DND-41 (cell line): ENCODE measurements around the gene CD69.

ENCODE experiments used
- EZH2 ChIP-seq: IDR thresholded peaks from 3 replicates; pipeline ENCODE4 v1.6.1; 2012; ENCODE audit warnings: borderline replicate concordance, low read depth, mild to moderate bottlenecking, moderate library complexity, low read length, inconsistent platforms; ENCODE audit not compliant: severe bottlenecking
- TF ChIP-seq, protein P1 (sequence below): IDR thresholded peaks from 2 replicates; pipeline ENCODE4 v1.5.1; 2012; ENCODE audit warnings: borderline replicate concordance, low read length, moderate library complexity, mild to moderate bottlenecking; ENCODE audit not compliant: poor library complexity, severe bottlenecking; ENCODE audit errors: extremely low read depth

DNA sequence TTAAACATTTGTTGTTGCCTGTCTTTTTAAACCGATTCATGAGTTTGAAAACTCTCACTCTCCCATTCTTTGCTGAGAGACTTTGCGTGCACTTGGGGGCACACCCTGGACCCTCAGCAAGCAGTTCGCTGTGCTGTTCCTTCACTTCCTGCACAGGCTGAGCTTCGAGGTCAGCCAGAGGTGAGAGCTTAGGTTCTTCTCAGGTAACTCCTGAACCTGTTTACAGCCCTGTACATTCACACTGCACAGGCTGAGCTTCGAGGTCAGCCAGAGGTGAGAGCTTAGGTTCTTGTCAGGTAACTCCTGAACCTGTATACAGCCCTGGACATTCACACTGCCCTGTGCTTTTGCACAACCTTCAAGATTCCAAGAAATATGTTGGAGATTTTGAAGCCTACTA, 18.0 kb downstream of the CD69 start:
- no peak for TF ChIP-seq EZH2
- TF ChIP-seq, protein P1, sequence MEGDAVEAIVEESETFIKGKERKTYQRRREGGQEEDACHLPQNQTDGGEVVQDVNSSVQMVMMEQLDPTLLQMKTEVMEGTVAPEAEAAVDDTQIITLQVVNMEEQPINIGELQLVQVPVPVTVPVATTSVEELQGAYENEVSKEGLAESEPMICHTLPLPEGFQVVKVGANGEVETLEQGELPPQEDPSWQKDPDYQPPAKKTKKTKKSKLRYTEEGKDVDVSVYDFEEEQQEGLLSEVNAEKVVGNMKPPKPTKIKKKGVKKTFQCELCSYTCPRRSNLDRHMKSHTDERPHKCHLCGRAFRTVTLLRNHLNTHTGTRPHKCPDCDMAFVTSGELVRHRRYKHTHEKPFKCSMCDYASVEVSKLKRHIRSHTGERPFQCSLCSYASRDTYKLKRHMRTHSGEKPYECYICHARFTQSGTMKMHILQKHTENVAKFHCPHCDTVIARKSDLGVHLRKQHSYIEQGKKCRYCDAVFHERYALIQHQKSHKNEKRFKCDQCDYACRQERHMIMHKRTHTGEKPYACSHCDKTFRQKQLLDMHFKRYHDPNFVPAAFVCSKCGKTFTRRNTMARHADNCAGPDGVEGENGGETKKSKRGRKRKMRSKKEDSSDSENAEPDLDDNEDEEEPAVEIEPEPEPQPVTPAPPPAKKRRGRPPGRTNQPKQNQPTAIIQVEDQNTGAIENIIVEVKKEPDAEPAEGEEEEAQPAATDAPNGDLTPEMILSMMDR = no peak
